HG03342 (cell line): ENCODE data around the gene HELQ.

Source experiments
- ATAC-seq: cut with Tn5 transposase; IDR thresholded peaks from one replicate; pipeline ENCODE4 v1.9.1; 2021; ENCODE audit warnings: mild to moderate bottlenecking, moderate library complexity; ENCODE audit not compliant: unreplicated experiment

Gene HELQ

GRCh38 chr4:83371235-83371634 lies 84.4 kb downstream of the HELQ start:
- ATAC-seq = no peak

GRCh38 chr4:83370640-83370906 lies 85.0 kb downstream of the HELQ start:
- ATAC-seq = no peak

- ATAC-seq = no peak
These were observed 85.6 kb downstream of the HELQ start for GRCh38 chr4:83369831-83370639.

- ATAC-seq = no peak
These were observed 91.3 kb downstream of the HELQ start for GRCh38 chr4:83364312-83364711.

- no peak for ATAC-seq
These were observed 92.9 kb downstream of the HELQ start for GRCh38 chr4:83362492-83363329.

GRCh38 chr4:83361416-83362103 lies 94.1 kb downstream of the HELQ start:
- no peak for ATAC-seq

GRCh38 chr4:83360018-83360417 lies 95.6 kb downstream of the HELQ start:
- no peak for ATAC-seq

GRCh38 chr4:83358410-83358809 lies 97.2 kb downstream of the HELQ start:
- ATAC-seq = no peak
